CD14-positive monocyte (primary cell): ENCODE results near the gene CACNA1C. TPM values are rescaled to one million over a fixed set of nuclear protein-coding genes. Genes with fewer than 3 reads are reported as not detected.

Experiments used
- DNase-seq, 3 donors: peaks; one replicate each; pipeline ENCODE4 v3.0.0-alpha.2; 2011 to 2022
- H2AFZ ChIP-seq: 2 replicates; pipeline ENCODE4 v1.6.0; 2012; ENCODE audit warnings: mild to moderate bottlenecking, low read depth, low read length, inconsistent platforms; ENCODE audit not compliant: insufficient read depth, poor library complexity, severe bottlenecking
- H3K27ac ChIP-seq, 2 donors: 1 replicate in 1 of 2; 2 replicates in 1 of 2; pipeline ENCODE4 v1.5.1; 2012 to 2013; ENCODE audit warnings: low read length in 2 of 2, control low read depth in 1 of 2, inconsistent platforms in 1 of 2, low read depth in 1 of 2, mild to moderate bottlenecking in 1 of 2
- H3K27me3 ChIP-seq, 2 donors: one replicate each; pipeline versions ENCODE4 v1.6.0 to v1.6.1; 2011 to 2013; ENCODE audit warnings: low read length in 2 of 2; ENCODE audit not compliant: control insufficient read depth in 2 of 2, insufficient read depth in 2 of 2
- H3K36me3 ChIP-seq, 2 donors: replicated peaks in 1 of 2; 1 replicate in 1 of 2; 2 replicates in 1 of 2; pipeline versions ENCODE4 v1.5.1 to v1.6.1; 2012 to 2013; ENCODE audit warnings: low read length in 2 of 2, control low read depth in 1 of 2, inconsistent platforms in 1 of 2, mild to moderate bottlenecking in 1 of 2; ENCODE audit not compliant: insufficient read depth in 2 of 2, control insufficient read depth in 1 of 2
- H3K4me1 ChIP-seq, 2 donors: 1 replicate in 1 of 2; 2 replicates in 1 of 2; pipeline versions ENCODE4 v1.5.1 to v1.6.1; 2012 to 2013; ENCODE audit warnings: low read length in 2 of 2, control low read depth in 1 of 2, inconsistent platforms in 1 of 2, mild to moderate bottlenecking in 1 of 2, moderate library complexity in 1 of 2; ENCODE audit not compliant: insufficient read depth in 2 of 2, control insufficient read depth in 1 of 2
- H3K4me2 ChIP-seq: replicated peaks from 2 replicates; pipeline ENCODE3; 2012; ENCODE audit warnings: low read length, moderate library complexity, mild to moderate bottlenecking; ENCODE audit not compliant: poor library complexity, severe bottlenecking; ENCODE audit errors: extremely low read depth
- H3K4me3 ChIP-seq, 3 experiments: fragments of 200-600 bp in 1 of 3; sonication (generic) in 1 of 3; replicated peaks in 1 of 3; 1 replicate in 2 of 3; 2 replicates in 1 of 3; pipeline ENCODE4 v1.5.1; 2011 to 2013; ENCODE audit warnings: low read length in 3 of 3, mild to moderate bottlenecking in 3 of 3, control low read depth in 2 of 3, low read depth in 2 of 3, inconsistent platforms in 1 of 3, moderate library complexity in 1 of 3
- H3K79me2 ChIP-seq: 2 replicates; pipeline ENCODE4 v1.6.0; 2012; ENCODE audit warnings: mild to moderate bottlenecking, control low read depth, inconsistent platforms, low read length, moderate library complexity; ENCODE audit not compliant: insufficient read depth
- H3K9ac ChIP-seq: 2 replicates; pipeline ENCODE4 v1.6.0; 2017; ENCODE audit warnings: low read length, mild to moderate bottlenecking; ENCODE audit not compliant: insufficient read depth, poor library complexity, severe bottlenecking
- H3K9me3 ChIP-seq, 2 donors: replicated peaks in 1 of 2; 1 replicate in 1 of 2; 2 replicates in 1 of 2; pipeline versions ENCODE4 v1.5.1 to v1.6.1; 2012 to 2013; ENCODE audit warnings: low read length in 2 of 2, control low read depth in 1 of 2; ENCODE audit not compliant: control insufficient read depth in 1 of 2, insufficient read depth in 1 of 2
- H4K20me1 ChIP-seq: 2 replicates; pipeline ENCODE4 v1.6.0; 2012; ENCODE audit warnings: mild to moderate bottlenecking, low read length, control low read depth, moderate library complexity; ENCODE audit not compliant: insufficient read depth
- H3K27ac Mint-ChIP-seq, 7 donors: one replicate each; pipeline ENCODE4 v1.8.0; 2020; ENCODE audit warnings: mild to moderate bottlenecking in 7 of 7, mixed read lengths in 7 of 7, moderate library complexity in 6 of 7, inconsistent platforms in 2 of 7
- H3K27me3 Mint-ChIP-seq, 3 donors: one replicate each; pipeline ENCODE4 v1.8.0; 2021 to 2022; ENCODE audit warnings: low read depth in 3 of 3, mild to moderate bottlenecking in 3 of 3, mixed read lengths in 3 of 3, moderate library complexity in 3 of 3, inconsistent platforms in 1 of 3
- H3K36me3 Mint-ChIP-seq, 2 donors: one replicate each; pipeline ENCODE4 v1.8.0; 2020; ENCODE audit warnings: mixed read lengths in 2 of 2, inconsistent platforms in 1 of 2, mild to moderate bottlenecking in 1 of 2
- H3K4me1 Mint-ChIP-seq: one replicate; pipeline ENCODE4 v1.8.0; 2020; ENCODE audit warnings: mild to moderate bottlenecking, mixed read lengths
- H3K4me3 Mint-ChIP-seq, 2 donors: one replicate each; pipeline ENCODE4 v1.8.0; 2020; ENCODE audit warnings: mild to moderate bottlenecking in 2 of 2, mixed read lengths in 2 of 2, moderate library complexity in 1 of 2
- H3K9me3 Mint-ChIP-seq, 7 donors: one replicate each; pipeline ENCODE4 v1.8.0; 2020 to 2022; ENCODE audit warnings: mixed read lengths in 7 of 7, mild to moderate bottlenecking in 6 of 7, moderate library complexity in 6 of 7, inconsistent platforms in 2 of 7
- CTCF ChIP-seq: fragments of 200-600 bp; IDR thresholded peaks from one replicate; pipeline ENCODE4 v1.8.0; 2022; ENCODE audit warnings: antibody characterized with exemption, mild to moderate bottlenecking
- WGBS: methylation state at CpG from one replicate; pipeline ENCODE4 v1.1.5; 2013; ENCODE audit warnings: missing lambda C conversion rate; ENCODE audit not compliant: insufficient coverage; 5-methylcytosine and 5-hydroxymethylcytosine counted together
- intact Hi-C, 2 donors: fragments of 100-400 bp; cut with micrococcal nuclease; formaldehyde crosslinking; loops; one replicate each; pipeline versions ENCODE4 v1.15.0 to v1.15.1; 2023
- polyA plus RNA-seq, 3 donors: library from polyadenylated mRNA; depleted of rRNA in 1 of 3; unstranded in 2 of 3; stranded (reverse) in 1 of 3; fragments of 300-500 nt in 2 of 3; fragments of >200 nt in 1 of 3; fragmentation: Illumina TruSeq in 2 of 3; gene quantifications; 1 replicate in 2 of 3; 2 replicates in 1 of 3; pipeline ENCODE4 v1.2.3, GENCODE V29; 2012 to 2021

CACNA1C gene
- polyA plus RNA-seq, 3 donors = not detected

GRCh38 chr12:2304223-2304622 lies 251.4 kb downstream of the CACNA1C start:
- intact Hi-C loops = no loop called here
- no peak for DNase-seq
- Histone ChIP-seq H3K79me2 (no peaks in the 10 kb centered on the region), H4K20me1 (no peaks in the 10 kb centered on the region), H3K27ac (no peak overlapping the region), H3K4me1 (peaks cover 29 to 35% of the 10 kb centered on the region in 2 donors), H3K27me3 (no peaks in the 10 kb centered on the region), H3K36me3 (no peaks in the 10 kb centered on the region), H3K4me3 (no peak overlapping the region), H3K9ac (no peak overlapping the region), H2AFZ (no peak overlapping the region), H3K9me3 (no peaks in the 10 kb centered on the region), H3K4me2 (no peak overlapping the region)
- TF ChIP-seq CTCF = no peak
- peaks cover 33% of the 10 kb centered on the region for H3K4me1 Mint-ChIP-seq
- H3K9me3 Mint-ChIP-seq = peaks cover 0 to 10% (median 5%) of the 10 kb centered on the region in 7 donors
- H3K27ac Mint-ChIP-seq = peak overlapping the region in 1 of 7 donors; percentile 72
- no peak overlapping the region for H3K4me3 Mint-ChIP-seq
- peaks cover 0 to 3% (median 0%) of the 10 kb centered on the region in 3 donors for H3K27me3 Mint-ChIP-seq
- WGBS = 97% methylated on average over 9 of the region's 12 CpGs
- H3K36me3 Mint-ChIP-seq = peaks cover 0 to 3% of the 10 kb centered on the region in 2 donors

- Histone ChIP-seq H3K9ac (no peak overlapping the region), H3K4me3 (no peak overlapping the region), H3K36me3 (no peaks in the 10 kb centered on the region), H3K9me3 (no peaks in the 10 kb centered on the region), H3K4me1 (peaks cover 32 to 40% of the 10 kb centered on the region in 2 donors), H3K4me2 (no peak overlapping the region), H2AFZ (peak overlapping the region; percentile 55), H3K27me3 (no peaks in the 10 kb centered on the region), H3K79me2 (no peaks in the 10 kb centered on the region), H3K27ac (peak overlapping the region in 1 of 2 donors; percentile 22), H4K20me1 (no peaks in the 10 kb centered on the region)
- H3K4me1 Mint-ChIP-seq = peaks cover 36% of the 10 kb centered on the region
- H3K9me3 Mint-ChIP-seq = peaks cover 0 to 12% (median 5%) of the 10 kb centered on the region in 7 donors
- TF ChIP-seq CTCF = no peak
- H3K27ac Mint-ChIP-seq = peak overlapping the region in 6 of 7 donors; percentile 36 to 83 (median 53)
- DNase-seq = no peak
- intact Hi-C loops = no loop called here
- peaks cover 0 to 3% (median 0%) of the 10 kb centered on the region in 3 donors for H3K27me3 Mint-ChIP-seq
- 0% methylated on average over 2 of the region's 3 CpGs for WGBS
- peaks cover 0 to 3% of the 10 kb centered on the region in 2 donors for H3K36me3 Mint-ChIP-seq
- no peak overlapping the region for H3K4me3 Mint-ChIP-seq
Measured at GRCh38 chr12:2306012-2306411, 253.2 kb downstream of the CACNA1C start.
